ENCODE data around the gene ATP5PB. TPM values are rescaled to one million over a fixed set of nuclear protein-coding genes. Genes with fewer than 3 reads are reported as not detected.

Gene ATP5PB
- total RNA-seq, 2 experiments from 2014 or later, result 371 to 373 TPM

DNA sequence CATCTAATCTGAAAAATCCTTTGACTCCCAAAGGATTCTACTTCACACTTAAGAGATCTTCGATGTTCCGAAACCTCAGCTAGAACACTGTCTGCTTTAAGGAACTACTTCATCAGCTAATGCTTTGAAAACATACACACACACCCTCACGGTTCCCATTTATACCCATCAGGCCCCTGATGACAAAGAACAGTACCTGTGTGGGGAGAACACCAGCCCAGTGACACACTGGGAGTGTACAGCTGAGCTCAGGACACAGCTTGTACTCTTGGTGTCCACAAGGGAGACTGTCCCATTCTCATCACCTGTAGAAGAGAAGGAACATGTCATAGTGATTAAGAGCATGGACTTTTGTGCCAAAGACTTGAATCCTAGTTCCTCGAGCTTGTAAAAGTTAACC is 6.8 kb upstream of the ATP5PB start:
- CTCF ChIA-PET, result no interaction called here
- POLR2A ChIA-PET, result interaction anchor here (0.6 kb wide), 1 partner anchor 150 kb away, joined by 7 read pairs; no protein-coding TSS in a partner anchor

DNA sequence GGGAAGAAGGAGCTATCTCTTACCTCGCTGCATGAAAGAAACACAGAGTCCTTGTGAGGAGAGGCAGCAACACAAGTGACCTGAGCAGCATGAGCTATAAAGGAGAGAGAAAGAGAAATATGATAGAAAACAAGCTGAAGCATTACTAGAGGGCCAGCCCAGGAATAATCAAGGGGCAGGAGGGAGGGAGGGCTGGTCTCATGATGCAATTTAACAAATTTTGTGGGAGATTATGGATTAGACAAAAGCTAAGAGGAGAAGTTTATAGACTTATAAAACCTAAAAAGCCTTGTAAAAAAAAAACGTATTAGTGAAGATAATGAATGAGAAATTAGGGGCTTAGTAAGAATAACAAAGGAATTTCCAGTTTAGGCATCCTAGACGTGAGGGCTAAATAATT is 5.2 kb upstream of the ATP5PB start:
- ChIA-PET CTCF (no interaction called here), POLR2A (no interaction called here)

DNA sequence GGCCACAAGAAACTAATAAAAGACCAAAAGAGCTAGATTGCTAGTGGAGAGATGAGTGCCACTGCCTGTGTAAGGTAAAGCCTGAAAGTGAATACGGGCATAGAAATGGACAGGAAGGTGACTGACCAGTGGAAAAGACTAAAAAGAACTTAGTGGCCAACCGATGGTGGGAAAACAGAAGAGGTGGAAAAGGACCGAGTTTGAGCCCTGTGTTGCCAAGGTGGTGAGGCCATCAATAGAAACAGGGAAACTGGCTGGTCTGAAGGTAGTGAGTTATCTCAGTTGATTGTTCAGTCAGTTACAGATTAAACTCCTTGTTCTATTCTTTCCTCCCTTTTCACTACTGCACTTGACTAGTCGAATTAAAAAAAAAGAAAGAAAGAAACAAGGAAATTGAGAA is 2.7 kb upstream of the ATP5PB start:
- CTCF ChIA-PET, result no interaction called here

DNA sequence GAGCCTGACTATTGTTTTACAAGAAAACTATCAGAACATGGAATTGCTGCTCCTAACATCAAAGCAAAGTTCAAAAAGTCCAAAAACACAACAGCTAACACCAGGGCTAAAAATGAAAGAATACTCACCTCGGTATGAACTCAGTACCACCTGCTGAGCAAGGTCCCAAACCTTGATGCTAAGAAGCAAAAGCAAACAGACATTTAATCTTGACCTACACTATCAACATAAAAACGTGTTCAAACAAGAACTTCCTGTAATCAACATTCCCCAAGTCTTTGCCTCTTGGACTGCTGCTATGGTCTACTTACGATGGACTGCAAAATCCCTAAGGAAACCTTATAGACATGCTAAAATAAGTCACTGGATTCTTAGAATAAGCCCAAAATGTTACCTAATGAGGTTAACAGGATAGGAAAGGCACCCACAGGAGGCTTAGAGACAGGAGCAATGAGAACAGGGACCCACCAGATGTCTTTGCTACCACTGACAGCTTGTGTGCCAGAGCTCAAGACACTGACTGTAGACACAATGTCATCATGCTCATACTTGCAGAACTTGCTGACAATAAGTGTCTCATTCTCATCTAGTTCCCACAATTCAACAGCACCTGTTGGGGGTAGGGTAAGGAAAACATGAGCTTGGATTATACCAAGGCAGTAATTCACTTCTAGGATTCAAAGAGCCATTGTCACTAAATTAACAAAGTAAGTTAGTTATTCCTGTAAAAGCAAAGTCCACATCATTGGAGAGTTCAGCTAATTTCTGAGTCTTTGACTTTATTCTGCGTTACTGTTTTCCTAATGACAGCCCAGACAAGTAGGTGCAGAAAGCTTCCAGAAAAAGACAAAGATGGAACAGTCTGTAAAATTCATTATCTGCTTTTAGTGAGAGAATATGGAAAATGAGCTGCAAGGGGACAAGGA is 2.0 kb upstream of the ATP5PB start:
- ChIA-PET POLR2A (interaction anchor here (0.7 to 1.5 kb wide), 2 partner anchors 16 to 301 kb away, joined by 3 to 4 read pairs; no protein-coding TSS in a partner anchor), CTCF (no interaction called here)

More for the DNA sequence above, 2.7 kb upstream of the ATP5PB start:
- POLR2A ChIA-PET, result no interaction called here

DNA sequence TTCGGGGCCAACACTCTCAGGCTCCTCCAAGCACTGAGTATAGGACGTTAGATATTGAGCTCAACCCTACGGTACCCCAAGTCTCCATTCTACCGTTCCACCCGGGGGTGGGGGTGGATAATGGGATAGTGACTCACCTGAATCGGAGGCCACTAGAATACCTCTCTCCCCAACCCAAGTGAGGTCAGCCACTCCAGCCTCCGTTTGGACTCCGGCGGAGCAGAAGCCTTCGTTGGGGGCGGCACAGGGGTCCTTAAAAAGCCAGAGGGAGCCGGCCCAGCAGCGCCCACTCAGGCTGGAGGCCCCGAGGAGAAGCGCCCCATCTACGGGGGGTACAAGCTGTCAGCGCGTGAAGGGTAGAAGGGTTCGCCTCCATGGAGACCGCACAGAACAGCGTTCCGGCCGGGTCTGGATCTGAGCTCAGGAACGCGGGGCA is 764 bp upstream of the ATP5PB start:
- POLR2A ChIA-PET, result interaction anchor here (0.9 to 1.5 kb wide), 3 partner anchors 15 to 306 kb away, joined by 3 to 4 read pairs (median 3); no protein-coding TSS in a partner anchor
- CTCF ChIA-PET, result interaction anchor here (1.0 kb wide), 1 partner anchor 15 kb away, joined by 3 read pairs; no protein-coding TSS in a partner anchor

DNA sequence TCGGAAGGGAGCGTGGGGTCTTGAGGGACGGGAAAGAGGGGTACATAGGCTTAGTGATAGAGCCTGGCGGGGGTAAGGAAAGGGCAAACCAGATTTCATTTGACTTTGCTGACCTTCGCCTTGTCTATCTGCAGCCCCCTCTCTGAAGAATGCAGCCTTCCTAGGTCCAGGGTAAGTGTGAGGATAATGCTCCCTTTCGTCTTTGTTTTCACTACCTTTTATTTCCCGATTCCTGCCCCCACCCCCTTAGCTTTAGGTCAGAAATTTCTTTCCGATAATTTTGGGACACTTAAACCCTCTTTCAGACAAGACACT is 396 bp downstream of the ATP5PB start:
- ChIA-PET CTCF (no interaction called here), POLR2A (interaction anchor here (1.2 kb wide), 1 partner anchor 58 kb away, joined by 3 read pairs; no protein-coding TSS in a partner anchor)

DNA sequence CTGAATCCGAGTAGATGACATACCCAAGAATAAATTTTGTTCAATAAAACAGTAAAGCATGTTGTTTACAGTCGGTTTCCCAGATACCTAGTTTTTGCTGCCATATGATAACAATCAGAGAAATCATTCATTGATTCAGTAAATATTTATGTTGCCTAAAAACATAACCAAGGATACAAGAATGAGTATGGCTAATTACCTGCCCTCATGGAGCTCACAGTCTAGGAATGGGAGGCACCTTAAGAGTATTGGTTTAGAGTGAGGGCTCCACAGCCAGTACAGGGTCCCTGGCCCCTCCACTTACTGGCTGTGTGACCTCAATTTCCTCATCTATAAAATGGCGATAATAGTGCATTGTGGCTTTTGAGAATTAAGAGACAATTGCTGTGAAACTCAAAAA is 921 bp downstream of the ATP5PB start:
- ChIA-PET CTCF (no interaction called here), POLR2A (no interaction called here)

DNA sequence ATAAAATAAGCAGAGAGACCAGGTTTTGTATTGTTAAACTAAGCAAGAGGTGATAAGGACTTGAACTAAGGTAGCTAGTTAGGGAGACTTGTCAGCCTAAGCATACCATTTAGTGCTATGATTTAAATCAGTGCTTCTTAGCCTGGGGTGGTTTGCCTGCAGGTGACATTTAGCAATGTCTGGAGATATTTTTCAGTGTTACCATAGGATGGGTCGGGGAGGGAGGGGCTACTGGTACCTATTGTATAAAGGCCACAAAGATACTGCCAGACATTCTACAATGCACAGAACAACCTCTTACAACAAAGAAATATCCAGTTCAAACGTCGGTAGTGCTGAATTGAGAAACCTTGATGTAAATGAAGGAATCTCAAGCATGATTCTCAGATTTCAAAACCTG is 3.3 kb downstream of the ATP5PB start:
- ChIA-PET CTCF (interaction anchor here (1.1 kb wide), 1 partner anchor 19 kb away, joined by 4 read pairs; no protein-coding TSS in a partner anchor), POLR2A (interaction anchor here (0.6 kb wide), 2 partner anchors 10 to 15 kb away, joined by 3 read pairs; no protein-coding TSS in a partner anchor)

DNA sequence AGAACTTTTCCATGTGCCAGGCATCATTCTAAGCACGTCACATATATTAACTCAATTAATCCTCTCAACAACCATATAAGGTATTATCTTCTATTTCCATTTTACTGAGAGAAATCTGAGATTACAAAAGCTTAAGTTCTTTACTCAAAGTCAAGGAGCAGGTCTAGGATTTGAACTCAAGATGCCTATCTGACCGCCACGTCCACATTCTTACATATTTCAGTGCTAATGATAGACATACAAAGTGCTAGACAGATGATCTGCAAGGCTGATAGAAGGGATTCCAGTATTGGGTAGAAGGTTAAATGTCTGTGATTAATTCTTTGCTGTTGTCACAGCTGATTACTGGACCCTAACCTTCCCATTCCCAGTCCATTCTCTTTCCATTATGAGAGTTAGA is 4.4 kb downstream of the ATP5PB start:
- CTCF ChIA-PET, result interaction anchor here (1.1 kb wide), 1 partner anchor 18 kb away, joined by 4 read pairs; no protein-coding TSS in a partner anchor
- POLR2A ChIA-PET, result interaction anchor here (0.6 to 1.0 kb wide), 2 partner anchors 18 to 301 kb away, joined by 3 to 4 read pairs; no protein-coding TSS in a partner anchor

DNA sequence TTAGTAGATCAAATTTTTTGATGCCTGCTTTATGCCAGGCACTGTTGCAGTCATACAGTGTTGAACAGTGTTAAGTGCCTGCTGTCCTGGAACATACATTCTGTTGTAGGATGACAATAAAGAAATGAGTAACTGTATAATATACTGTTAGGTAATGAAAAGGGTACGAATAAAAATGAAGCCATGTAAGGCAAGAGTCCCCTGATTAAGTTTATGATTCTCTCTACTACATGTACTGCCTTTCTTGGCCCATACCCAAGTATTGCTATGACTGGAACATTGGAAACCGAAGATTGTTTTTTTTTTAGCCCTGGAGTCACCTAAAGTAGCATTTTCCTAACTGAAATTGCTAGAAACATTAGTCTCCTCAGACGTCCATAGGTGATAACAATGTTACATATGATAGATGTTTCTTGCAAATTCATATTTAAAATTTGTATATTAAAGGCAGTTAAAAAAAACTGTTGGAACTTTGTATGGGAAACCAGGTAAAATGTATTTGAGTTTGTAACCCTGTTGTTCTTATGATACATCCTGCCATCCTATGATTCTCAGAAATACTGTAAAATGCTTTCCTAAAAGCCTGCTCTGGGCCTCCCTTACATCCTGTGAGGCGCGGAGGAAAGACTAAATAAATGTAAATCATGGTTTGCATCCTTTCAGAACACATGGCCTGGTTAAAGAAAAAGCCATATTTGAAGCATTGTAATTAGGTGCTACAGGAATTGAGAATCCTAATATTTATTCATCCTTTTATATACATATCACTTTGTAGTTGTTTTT is 5.8 kb downstream of the ATP5PB start:
- CTCF ChIA-PET, result no interaction called here

DNA sequence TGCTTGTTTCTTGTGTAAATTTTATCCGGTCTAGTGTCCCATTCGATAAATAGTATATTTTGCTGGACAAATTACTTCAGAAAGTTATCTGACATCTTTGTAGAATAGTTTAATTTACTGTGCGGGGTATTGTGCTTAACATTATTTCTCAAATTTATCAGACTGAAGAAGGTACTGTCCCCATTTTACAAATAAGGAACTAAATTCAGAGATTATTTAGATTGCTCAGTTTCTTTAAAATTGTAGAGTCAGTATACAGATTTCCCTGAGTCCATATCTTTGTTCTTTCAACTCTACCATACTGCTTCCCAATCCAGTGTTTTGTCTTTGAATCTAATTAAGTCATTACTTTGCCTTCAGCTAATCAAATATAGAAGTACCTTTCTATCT is 6.4 kb downstream of the ATP5PB start:
- POLR2A ChIA-PET, result no interaction called here
- CTCF ChIA-PET, result no interaction called here

More for the DNA sequence above, 5.8 kb downstream of the ATP5PB start:
- POLR2A ChIA-PET, result no interaction called here

DNA sequence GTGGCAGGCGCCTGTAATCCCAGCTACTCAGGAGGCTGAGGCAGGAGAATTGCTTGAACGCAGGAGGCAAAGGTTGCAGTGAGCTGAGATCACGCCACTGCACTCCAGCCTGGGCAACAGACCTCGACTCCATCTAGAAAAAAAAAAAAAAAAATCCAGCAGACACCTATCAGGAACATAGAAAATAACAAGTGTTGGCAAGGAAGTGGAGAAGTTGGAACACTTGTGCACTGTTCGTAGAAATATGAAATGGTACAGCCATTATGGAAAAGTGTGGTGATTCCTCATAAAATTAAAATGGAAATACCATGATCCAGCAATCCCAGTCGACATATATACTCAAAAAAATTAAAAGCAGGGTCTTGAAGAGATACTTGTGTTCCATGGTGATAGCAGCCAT is 12.5 kb downstream of the ATP5PB start:
- POLR2A ChIA-PET, result interaction anchor here (0.7 kb wide), 1 partner anchor 898 kb away, joined by 4 read pairs; no protein-coding TSS in a partner anchor
- CTCF ChIA-PET, result interaction anchor here (0.6 to 1.2 kb wide), 3 partner anchors 13 to 1876 kb away, joined by 3 read pairs; no protein-coding TSS in a partner anchor

DNA sequence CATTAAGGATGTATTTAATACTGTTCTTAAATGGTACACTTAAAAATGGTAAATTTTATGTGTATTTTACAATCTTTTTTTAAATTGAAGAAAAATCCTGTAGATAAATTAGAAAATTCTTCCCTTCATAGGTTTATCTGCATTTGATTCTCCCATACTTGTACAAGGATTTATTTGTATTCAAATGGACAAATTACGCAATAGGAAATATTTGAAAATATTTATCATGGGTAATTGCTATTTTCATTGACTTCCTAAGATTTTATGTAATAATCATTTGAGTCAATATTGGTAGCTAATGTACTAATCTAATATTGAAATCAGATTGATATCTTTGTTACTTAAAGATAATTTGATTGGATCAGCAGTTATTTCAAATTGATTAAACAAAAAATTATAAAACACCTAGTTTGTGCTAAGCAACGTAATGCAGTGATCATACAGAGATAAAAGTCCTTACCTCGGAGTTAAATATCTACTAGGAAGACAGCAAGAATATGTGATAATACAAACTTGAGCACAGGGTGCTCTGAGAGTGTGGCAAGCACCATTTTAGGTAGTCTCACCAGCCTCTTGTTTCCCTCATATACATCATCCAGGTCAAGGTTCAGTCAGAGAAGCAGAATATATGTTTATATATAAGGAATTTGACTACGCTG is 13.2 kb downstream of the ATP5PB start:
- CTCF ChIA-PET, result interaction anchor here (0.5 to 1.1 kb wide), 2 partner anchors 226 to 307 kb away, joined by 3 read pairs; no protein-coding TSS in a partner anchor
- POLR2A ChIA-PET, result interaction anchor here (0.5 to 1.2 kb wide), 2 partner anchors 10 to 14 kb away, joined by 3 to 4 read pairs; no protein-coding TSS in a partner anchor

DNA sequence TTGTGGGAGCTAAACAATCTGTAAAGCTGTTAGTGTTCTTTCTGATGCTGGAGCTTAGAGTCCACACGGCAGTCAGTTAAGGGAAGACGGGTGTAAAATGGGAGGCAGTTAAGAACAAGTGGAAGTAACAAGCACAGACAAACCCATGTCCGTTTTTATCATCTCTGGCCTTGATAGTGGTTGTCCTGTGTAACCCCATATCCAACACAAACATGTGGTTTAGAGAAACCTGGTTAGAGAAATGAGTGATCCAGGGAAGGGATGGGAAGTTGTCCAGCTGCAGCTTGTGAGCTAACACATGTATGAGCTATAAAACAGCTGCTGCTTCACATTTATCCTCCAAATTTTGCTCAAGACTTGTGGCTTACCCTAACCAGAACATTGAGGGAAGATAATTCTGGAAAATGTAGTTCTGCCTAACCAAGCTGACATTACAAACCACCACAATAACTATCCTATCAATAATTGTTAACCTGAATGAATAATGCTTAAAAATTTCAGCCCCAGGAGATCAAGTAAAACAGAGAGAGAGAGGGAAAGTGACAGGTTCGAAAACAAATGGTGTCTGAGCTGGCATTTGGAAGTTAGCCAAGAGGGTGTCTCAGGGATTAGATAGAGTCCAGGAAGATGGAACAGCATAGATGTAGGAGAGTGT is 13.9 kb downstream of the ATP5PB start:
- CTCF ChIA-PET, result interaction anchor here (0.5 to 1.1 kb wide), 2 partner anchors 225 to 307 kb away, joined by 3 read pairs; no protein-coding TSS in a partner anchor
- POLR2A ChIA-PET, result interaction anchor here (1.2 kb wide), 1 partner anchor 15 kb away, joined by 4 read pairs; no protein-coding TSS in a partner anchor

DNA sequence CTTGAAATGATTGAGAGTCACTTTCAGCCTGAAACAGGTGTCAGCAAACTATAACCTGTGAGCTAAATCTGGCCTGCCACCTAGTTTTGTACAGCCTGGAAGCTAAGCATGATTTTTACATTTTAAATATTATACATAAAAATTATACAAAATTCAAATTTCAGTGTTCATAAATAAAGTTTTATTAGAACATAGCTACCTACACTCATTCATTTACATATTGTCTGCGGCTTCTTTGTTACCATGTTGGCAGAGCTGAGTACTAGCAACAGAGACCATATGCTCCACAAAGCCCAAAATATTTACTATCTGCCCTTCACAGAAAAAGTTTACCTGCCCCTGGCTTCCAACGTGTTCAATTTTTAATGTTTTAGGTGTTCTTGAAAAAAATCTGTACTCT is 16.5 kb downstream of the ATP5PB start:
- POLR2A ChIA-PET, result no interaction called here
- CTCF ChIA-PET, result no interaction called here

DNA sequence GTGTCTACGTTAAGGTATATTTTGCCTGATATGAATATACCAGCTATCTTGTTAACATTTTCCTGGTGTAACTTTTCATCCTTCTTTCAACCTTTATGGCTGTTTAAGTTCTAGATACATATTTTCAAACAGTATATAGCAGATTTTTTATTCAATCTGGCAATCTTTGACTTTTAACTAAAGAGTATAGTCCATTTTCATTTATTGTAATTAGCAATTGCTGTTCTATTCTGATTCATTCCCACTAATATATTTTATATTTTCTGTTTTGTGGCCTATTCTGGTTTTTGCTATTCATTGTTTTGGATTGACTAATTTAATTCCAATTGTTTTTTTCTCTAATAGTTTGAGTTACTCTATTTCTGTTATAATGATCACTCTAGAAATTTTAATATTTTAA is 17.2 kb downstream of the ATP5PB start:
- POLR2A ChIA-PET, result no interaction called here
- CTCF ChIA-PET, result no interaction called here

DNA sequence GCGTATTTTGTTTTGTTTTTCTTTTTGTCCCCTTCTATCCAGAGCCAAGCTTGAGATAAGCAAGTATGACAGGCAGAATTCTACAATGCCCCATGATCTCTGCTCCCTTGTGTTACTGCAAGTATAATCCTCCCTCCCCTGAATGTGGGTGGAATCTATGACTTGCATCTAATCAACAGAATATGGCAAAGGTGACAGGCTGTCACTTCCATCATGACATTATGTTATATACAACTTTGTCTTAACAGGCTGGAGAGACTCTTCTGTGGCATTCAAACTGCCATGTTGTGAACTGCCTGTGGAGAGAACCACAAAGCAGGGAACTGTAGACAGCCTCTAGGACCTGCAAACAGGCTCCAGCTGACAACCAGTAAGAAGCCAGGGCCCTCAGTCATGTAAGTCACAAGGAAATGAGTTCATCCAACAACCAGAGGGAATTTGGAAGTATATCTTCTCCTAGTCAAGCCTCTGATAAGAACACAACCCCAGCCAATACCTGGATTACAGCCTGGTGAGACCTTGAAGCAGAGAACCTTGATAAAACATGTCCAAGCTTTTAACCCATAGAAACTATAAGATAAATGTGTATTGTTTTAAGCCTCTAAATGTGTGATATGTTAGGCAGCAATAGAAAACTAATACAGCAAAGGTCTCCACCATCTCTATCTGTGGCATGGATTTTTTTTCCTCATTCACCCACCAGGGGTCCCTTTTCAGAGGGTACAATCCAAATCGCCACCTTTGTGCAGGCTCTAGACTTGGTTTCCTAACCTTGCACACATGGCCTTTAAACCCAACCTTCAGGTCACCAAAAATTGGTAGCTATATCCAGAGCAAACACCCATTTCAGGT is 18.8 kb downstream of the ATP5PB start:
- POLR2A ChIA-PET, result no interaction called here
- CTCF ChIA-PET, result interaction anchor here (1.2 kb wide), 1 partner anchor 14 kb away, joined by 3 read pairs; no protein-coding TSS in a partner anchor

DNA sequence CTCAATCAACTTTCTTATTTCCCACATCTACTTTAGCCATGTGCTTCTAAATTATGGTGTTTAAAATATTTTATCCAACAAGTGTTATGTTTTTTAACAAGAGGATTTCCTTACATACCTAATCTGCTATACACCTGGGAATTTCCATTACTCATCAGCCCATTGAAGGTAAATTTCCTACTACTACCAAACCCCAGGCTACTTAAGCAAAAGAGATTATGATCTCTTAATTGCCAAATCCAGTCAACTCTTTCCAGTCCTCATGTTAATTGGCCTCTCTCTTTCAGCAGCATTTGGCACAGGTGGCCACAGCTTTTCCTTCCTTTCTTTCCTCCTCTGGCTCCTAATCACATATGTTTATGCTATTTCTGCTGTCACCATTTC is 19.4 kb downstream of the ATP5PB start:
- CTCF ChIA-PET, result no interaction called here
- POLR2A ChIA-PET, result no interaction called here
